Measurements from ENCODE around the gene TSPAN15. TPM values are rescaled to one million over a fixed set of nuclear protein-coding genes. Genes with fewer than 3 reads are reported as not detected.
"Not testable (repeated sequence)": the region's sequence is repeated elsewhere in the genome, so short reads cannot be mapped to it uniquely, and the experiment has no call there.

The TSPAN15 gene
- total RNA-seq, 1 donor from 2014 or later: 3.8 TPM

DNA sequence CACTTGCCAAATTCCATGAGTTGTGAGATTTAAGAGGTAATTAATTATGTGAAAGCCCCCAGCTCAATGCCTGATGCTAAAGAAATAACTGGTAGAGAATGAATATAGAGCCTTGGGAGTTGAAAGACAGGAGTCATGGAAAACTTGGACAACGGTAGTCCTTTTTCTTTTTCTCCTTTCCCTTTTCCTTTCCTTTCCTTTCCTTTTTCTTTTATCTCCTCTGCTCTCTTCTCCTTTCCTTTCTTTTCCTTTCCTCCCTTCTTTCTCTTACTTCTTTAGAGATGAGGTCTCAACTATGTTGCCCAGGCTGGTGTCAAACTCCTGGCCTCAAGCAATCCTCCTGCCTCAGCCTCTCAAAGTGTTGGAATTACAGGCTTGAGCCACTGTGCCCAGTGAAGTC lies 7.9 kb upstream of the TSPAN15 start:
- ATAC-seq (no peak), DNase-seq (ENCODE audit: low spot score) (no peak)

GRCh38 chr10:69445041-69445440 lies 6.2 kb upstream of the TSPAN15 start:
- no peak for DNase-seq (ENCODE audit: low spot score)
- ATAC-seq: no peak

GRCh38 chr10:69446229-69446628 lies 5.0 kb upstream of the TSPAN15 start:
- ATAC-seq: no peak
- no peak for DNase-seq (ENCODE audit: low spot score)

- DNase-seq (ENCODE audit: low spot score): no peak
- no peak for ATAC-seq
These were observed 4.6 kb upstream of the TSPAN15 start for GRCh38 chr10:69446650-69447151.

DNA sequence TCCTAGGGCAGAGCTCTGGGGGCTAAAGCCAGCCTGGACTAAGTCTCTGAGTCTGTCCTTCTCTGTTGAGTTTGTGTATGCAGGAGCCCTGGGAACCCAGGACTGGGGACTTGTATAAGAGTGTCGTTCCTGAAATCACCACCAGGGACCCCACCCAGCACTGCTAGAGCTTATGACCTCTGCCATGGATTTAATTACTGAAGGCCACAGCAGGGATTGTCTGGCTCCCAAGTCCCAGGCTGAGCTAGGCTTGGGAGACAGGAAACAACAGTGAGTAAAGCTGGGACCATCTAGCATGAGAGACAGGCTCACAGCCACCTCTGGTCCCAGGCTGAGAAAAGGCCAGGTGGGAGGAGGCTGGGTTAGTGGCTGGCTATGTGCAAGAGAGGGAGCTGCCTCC lies 1.4 kb upstream of the TSPAN15 start:
- DNase-seq (ENCODE audit: low spot score) (no peak), ATAC-seq (peak; percentile 63)

- not testable (repeated sequence) for DNase-seq (ENCODE audit: low spot score); ATAC-seq
These were observed 870 bp upstream of the TSPAN15 start for GRCh38 chr10:69450395-69450794.

GRCh38 chr10:69451784-69452251 lies 553 bp downstream of the TSPAN15 start:
- no peak for DNase-seq (ENCODE audit: low spot score)
- peak; percentile 29 for ATAC-seq

- DNase-seq (ENCODE audit: low spot score) (no peak), ATAC-seq (no peak)
These were observed 1.6 kb downstream of the TSPAN15 start for GRCh38 chr10:69452676-69453415.

- ATAC-seq: no peak
- DNase-seq (ENCODE audit: low spot score): no peak
These were observed 2.5 kb downstream of the TSPAN15 start for GRCh38 chr10:69453795-69454194.

DNA sequence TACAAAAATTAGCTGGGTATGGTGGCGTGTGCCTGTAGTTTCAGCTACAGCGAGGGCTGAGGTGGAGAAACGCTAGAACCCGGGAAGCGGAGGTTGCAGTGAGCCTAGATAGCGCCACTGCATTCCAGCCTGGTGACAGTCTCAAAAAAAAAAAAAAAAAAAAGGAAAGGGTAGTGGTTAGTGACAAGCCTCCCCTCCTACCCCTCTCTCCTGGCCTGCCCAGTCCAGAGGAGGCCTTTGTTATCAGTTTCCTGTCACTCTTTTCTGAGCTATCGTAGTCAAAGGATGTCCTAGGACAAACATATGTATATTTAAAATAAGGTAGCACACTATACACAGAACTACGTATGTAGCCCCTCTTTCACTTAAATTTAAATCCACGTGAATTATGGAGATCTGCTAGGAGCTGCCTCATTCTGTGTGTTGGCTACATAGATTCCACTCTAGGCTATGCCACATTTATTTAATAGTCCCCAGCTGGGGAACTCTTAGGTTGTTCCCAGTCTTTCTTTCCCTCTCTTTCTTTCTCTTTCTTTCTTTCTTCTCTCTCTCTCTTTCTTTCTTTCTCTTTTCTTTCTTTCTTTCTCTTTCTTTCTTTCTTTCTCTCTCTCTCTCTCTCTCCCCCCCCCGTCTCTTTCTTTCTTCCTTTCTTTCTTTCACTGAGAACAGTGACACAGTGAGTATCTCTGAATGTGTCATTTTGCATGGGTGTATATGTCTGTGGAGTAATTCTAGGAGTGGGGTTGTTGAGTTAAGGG lies 3.9 kb downstream of the TSPAN15 start:
- no peak for DNase-seq (ENCODE audit: low spot score)
- ATAC-seq: no peak

DNA sequence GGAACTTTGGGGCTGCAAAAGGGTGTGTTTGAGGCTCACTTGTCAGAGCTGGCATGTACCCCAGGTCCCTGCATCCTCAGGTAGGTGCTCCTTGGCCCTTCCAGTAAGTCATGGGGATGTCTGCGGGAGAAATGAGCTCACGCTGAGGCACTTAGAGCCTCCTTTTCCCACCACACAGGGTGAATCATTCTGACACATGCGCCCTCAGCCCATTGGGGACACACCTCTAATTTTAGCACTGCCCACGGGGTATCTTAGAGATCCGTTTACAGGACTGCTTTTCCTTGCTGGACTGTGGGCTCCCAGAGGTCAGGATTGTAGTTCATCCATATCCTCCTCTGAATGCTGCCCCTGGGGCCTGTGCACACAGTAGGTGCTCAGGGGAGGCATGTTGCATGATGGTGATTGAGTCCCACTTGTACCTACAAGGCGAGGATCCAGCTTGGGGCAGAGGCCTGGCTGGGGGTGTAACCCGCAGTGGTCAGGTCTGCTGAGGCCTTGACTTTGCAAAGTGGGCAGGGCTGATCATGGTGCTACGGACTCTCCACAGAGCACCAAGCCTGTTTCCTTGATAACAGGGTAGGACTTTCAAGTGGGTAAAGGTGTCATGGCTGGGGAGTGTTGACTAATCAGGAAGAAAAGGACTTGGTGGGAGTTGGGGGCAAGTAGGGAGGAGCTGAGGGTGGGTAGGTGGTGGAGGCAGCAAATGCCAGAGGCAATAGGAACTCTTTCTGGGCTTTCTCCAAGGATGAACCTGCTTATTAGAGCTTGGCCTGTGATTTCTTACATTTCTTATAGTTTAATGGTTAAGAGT lies 5.8 kb downstream of the TSPAN15 start:
- ATAC-seq (no peak), DNase-seq (ENCODE audit: low spot score) (no peak)

- DNase-seq (ENCODE audit: low spot score) (no peak), ATAC-seq (no peak)
These were observed 6.5 kb downstream of the TSPAN15 start for GRCh38 chr10:69457771-69458237.

- ATAC-seq: peak; percentile 42
These were observed 7.3 kb downstream of the TSPAN15 start for GRCh38 chr10:69458430-69459100.

GRCh38 chr10:69459101-69459790 lies 8.0 kb downstream of the TSPAN15 start:
- no peak for DNase-seq (ENCODE audit: low spot score)

More at GRCh38 chr10:69458430-69459100, 7.3 kb downstream of the TSPAN15 start:
- no peak for DNase-seq (ENCODE audit: low spot score)

DNA sequence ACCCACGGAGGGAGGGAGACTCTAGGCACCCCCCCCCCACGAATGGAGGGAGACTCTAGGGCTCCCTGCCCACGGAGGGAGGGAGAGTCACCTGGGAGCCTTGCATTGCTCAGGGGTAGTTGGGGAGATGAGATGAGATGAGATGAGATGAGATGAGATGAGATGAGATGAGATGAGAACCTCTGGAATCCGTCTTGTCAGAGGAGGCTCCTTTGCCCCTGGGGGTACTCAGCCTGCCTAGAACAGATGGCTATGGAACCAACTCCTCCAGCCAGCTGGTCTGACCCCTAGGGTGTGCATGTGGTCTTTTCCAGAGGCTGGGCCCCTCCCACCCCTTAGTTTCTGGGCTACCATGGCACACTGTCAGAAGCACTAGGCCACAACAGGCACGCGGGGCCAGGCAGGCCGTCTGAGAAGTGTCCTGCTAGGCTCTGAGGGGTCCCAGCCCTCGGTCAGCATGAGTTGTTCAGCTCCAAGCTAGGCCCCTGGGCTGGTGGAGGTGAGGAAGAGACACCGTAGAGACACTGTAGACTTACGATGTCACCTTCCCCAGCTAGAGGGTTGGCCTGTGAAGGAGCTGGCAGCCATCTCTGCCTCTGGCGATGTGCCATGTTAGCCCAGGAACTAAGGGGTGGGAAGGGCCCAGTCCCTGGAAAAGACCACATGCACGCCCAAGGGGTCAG lies 8.8 kb downstream of the TSPAN15 start:
- DNase-seq (ENCODE audit: low spot score) (no peak), ATAC-seq (no peak)

More at GRCh38 chr10:69459101-69459790, 8.0 kb downstream of the TSPAN15 start:
- ATAC-seq: no peak

DNA sequence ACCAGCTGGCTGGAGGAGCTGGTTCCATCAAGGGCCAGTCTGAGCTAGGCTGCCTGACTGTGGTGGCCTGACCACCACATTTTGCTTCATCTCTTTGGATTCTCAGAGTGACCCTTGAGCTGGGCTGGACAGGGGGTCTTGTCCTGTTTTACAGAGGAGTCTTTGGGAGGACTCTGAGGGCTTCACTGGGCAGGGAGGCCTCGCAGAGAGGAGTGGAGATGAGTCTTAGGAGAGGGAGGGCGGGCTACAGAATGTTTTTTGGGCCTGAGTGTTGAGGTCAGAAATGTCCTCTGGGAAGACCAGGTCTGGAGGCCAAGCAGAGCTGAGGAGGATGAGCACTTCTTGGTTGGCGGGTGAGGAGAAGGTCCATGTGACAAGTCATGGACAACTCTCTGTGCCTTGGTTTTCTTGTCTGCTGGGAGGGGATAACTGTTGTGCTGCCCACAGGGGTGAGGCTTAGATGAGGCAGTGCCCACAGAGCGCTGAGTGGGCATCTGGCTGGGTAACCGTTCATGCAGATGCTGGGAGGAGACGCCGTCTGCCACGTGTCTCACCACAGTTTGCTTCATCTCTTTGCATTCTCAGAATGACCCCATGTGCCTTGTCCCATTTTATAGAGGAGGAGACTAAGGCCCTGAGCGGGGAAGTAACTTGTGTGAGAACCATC lies 9.4 kb downstream of the TSPAN15 start:
- ATAC-seq: no peak
- no peak for DNase-seq (ENCODE audit: low spot score)

DNA sequence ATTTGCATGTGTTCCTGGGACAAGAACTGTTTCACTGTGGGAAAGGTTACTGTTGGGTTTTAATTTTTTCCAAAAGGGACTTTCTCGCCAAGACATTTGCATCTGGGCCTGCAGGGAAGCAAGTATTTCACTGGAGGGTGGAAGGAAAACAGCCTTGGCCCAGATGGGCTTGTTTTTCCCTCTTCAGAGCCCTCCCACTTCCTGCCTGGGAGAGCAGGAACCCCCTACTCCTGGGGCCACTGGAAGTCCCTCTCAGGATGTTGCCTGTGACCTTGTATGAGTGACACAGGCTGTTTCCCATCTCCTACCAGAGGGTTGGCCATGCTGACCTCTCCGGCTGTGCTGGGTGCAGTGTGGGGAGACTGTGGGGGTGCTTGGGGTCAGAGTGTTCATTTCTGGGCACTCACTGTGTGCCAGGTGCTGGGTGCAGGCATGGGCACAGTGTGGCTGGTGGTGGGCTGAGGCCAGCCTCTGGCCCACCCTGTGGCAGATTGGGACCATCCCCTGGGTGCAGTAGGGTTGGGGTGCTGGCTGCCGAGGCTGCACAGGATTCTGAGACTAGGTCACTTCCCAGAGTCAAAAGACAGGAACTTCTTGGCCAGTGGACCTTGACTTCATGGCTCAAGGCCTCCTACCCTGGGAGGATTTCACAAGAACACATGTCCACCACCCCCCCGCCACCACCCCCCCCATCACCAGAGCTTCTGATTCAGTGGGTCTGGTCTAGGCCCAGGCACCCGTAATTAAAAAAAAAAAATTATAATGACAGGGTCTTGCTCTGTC lies 10.2 kb downstream of the TSPAN15 start:
- DNase-seq (ENCODE audit: low spot score) (no peak), ATAC-seq (peak; percentile 50)

- DNase-seq (ENCODE audit: low spot score) (no peak), ATAC-seq (no peak)
These were observed 12.6 kb downstream of the TSPAN15 start for GRCh38 chr10:69463886-69464285.

All from left lobe of liver (tissue), 2 donors.